Astrocyte (in vitro differentiated cells and primary cell): Measurements from ENCODE around the gene NPAS3. TPM values are rescaled to one million over a fixed set of nuclear protein-coding genes. Genes with fewer than 3 reads are reported as not detected.

Experiments
- DNase-seq: peaks from one replicate; pipeline ENCODE4 v3.0.0-alpha.2; 2010; ENCODE audit warnings: low read depth
- FAIRE-seq: peaks from 2 replicates; lab custom pipeline; 2011; peaks lifted over from hg19 to GRCh38; lab: Jason Lieb, UNC
- H2AFZ ChIP-seq: 2 replicates; pipeline ENCODE4 v1.6.0; 2012; ENCODE audit warnings: low read depth, low read length, inconsistent platforms
- H3K27ac ChIP-seq: 2 replicates; pipeline ENCODE4 v1.5.1; 2011; ENCODE audit warnings: low read depth, low read length, inconsistent platforms
- H3K27me3 ChIP-seq: 2 replicates; pipeline ENCODE4 v1.6.0; 2011; ENCODE audit warnings: low read length, inconsistent platforms; ENCODE audit not compliant: insufficient read depth
- H3K36me3 ChIP-seq: 2 replicates; pipeline ENCODE4 v1.5.1; 2011; ENCODE audit warnings: low read length, inconsistent platforms; ENCODE audit not compliant: insufficient read depth
- H3K4me1 ChIP-seq: 2 replicates; pipeline ENCODE4 v1.5.1; 2011; ENCODE audit warnings: low read length, inconsistent platforms; ENCODE audit not compliant: insufficient read depth
- H3K4me2 ChIP-seq: 2 replicates; pipeline ENCODE4 v1.6.0; 2012; ENCODE audit warnings: low read length, inconsistent platforms
- H3K4me3 ChIP-seq: 2 replicates; pipeline ENCODE4 v1.5.1; 2011; ENCODE audit warnings: low read depth, mild to moderate bottlenecking, low read length, inconsistent platforms; ENCODE audit not compliant: insufficient read depth
- H3K79me2 ChIP-seq: 2 replicates; pipeline ENCODE4 v1.6.0; 2012; ENCODE audit warnings: mild to moderate bottlenecking, low read length, inconsistent platforms; ENCODE audit not compliant: insufficient read depth
- H3K9ac ChIP-seq: 2 replicates; pipeline ENCODE4 v1.6.0; 2012; ENCODE audit warnings: mild to moderate bottlenecking, low read length, inconsistent platforms
- H3K9me3 ChIP-seq: 2 replicates; pipeline ENCODE4 v1.5.1; 2012; ENCODE audit warnings: low read depth, mild to moderate bottlenecking, low read length, inconsistent platforms; ENCODE audit not compliant: insufficient read depth
- H4K20me1 ChIP-seq: 2 replicates; pipeline ENCODE4 v1.6.0; 2012; ENCODE audit warnings: low read length, inconsistent platforms; ENCODE audit not compliant: insufficient read depth
- H3K27ac Mint-ChIP-seq: one replicate; pipeline ENCODE4 v1.8.0; 2021; ENCODE audit warnings: mild to moderate bottlenecking, mixed read lengths; ENCODE audit not compliant: unreplicated experiment
- H3K27me3 Mint-ChIP-seq: one replicate; pipeline ENCODE4 v1.8.0; 2021; ENCODE audit warnings: low read depth, mixed read lengths; ENCODE audit not compliant: unreplicated experiment
- H3K36me3 Mint-ChIP-seq: one replicate; pipeline ENCODE4 v1.8.0; 2021; ENCODE audit warnings: low read depth, mixed read lengths; ENCODE audit not compliant: unreplicated experiment
- H3K4me1 Mint-ChIP-seq: one replicate; pipeline ENCODE4 v1.8.0; 2021; ENCODE audit warnings: low read depth, mixed read lengths; ENCODE audit not compliant: unreplicated experiment
- H3K4me3 Mint-ChIP-seq: one replicate; pipeline ENCODE4 v1.8.0; 2021; ENCODE audit warnings: mild to moderate bottlenecking, moderate library complexity, mixed read lengths; ENCODE audit not compliant: unreplicated experiment
- H3K9me3 Mint-ChIP-seq: one replicate; pipeline ENCODE4 v1.8.0; 2021; ENCODE audit warnings: mild to moderate bottlenecking, mixed read lengths; ENCODE audit not compliant: unreplicated experiment
- EZH2 ChIP-seq: IDR thresholded peaks from 2 replicates; pipeline ENCODE4 v1.6.1; 2012; ENCODE audit warnings: mild to moderate bottlenecking, low read length, inconsistent platforms; ENCODE audit not compliant: insufficient read depth
- total RNA-seq: library from RNA; stranded (reverse); gene quantifications from 2 replicates; pipeline ENCODE4 v1.2.1, GENCODE V29; 2021
- TF ChIP-seq, protein P1 (sequence below): IDR thresholded peaks from 2 replicates; pipeline ENCODE4 v1.5.1; 2011; ENCODE audit warnings: low read depth, mild to moderate bottlenecking, inconsistent platforms, low read length, moderate library complexity; ENCODE audit not compliant: insufficient read depth

Gene NPAS3
- total RNA-seq, 1 donor from 2014 or later: 2.6 TPM

DNA sequence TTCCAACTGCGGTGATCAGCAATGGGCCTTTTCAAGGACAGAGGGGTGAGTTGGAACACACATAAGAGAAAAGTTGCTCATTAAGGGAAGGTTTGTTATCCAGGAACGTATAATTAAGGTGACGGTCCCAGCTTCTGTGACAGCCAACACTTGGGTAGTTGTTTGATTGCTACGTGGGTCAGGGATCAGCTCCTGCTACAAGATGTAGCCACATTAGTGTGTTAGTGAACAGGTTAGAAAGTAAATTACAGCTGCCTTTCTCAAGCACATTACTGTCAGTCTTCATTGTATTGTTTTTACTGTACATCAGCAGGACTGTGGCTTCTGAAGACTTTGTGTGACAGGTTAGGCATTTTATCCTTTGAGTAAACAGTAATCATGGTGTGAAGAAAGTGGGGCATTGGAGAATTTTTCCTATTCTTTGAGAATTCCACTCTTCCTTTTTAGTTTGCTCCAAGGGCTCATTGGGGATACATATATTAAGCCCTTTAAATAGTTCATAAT lies 781.7 kb downstream of the NPAS3 start:
- Histone ChIP-seq H3K9me3 (no peaks in the 10 kb centered on the region), H3K4me1 (no peaks in the 10 kb centered on the region), H3K27me3 (no peaks in the 10 kb centered on the region), H3K36me3 (no peaks in the 10 kb centered on the region), H3K79me2 (no peaks in the 10 kb centered on the region), H3K4me3 (no peak overlapping the region), H3K27ac (no peak overlapping the region), H4K20me1 (no peaks in the 10 kb centered on the region), H3K4me2 (no peak overlapping the region), H3K9ac (no peak overlapping the region), H2AFZ (no peak overlapping the region)
- TF ChIP-seq, protein P1, sequence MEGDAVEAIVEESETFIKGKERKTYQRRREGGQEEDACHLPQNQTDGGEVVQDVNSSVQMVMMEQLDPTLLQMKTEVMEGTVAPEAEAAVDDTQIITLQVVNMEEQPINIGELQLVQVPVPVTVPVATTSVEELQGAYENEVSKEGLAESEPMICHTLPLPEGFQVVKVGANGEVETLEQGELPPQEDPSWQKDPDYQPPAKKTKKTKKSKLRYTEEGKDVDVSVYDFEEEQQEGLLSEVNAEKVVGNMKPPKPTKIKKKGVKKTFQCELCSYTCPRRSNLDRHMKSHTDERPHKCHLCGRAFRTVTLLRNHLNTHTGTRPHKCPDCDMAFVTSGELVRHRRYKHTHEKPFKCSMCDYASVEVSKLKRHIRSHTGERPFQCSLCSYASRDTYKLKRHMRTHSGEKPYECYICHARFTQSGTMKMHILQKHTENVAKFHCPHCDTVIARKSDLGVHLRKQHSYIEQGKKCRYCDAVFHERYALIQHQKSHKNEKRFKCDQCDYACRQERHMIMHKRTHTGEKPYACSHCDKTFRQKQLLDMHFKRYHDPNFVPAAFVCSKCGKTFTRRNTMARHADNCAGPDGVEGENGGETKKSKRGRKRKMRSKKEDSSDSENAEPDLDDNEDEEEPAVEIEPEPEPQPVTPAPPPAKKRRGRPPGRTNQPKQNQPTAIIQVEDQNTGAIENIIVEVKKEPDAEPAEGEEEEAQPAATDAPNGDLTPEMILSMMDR: no peak
- no peak for TF ChIP-seq EZH2
- Mint-ChIP-seq H3K9me3 (no peaks in the 10 kb centered on the region), H3K36me3 (no peaks in the 10 kb centered on the region), H3K4me1 (no peaks in the 10 kb centered on the region), H3K27me3 (no peaks in the 10 kb centered on the region), H3K4me3 (no peak overlapping the region), H3K27ac (no peak overlapping the region)
- DNase-seq (no peak), FAIRE-seq (no peak)

DNA sequence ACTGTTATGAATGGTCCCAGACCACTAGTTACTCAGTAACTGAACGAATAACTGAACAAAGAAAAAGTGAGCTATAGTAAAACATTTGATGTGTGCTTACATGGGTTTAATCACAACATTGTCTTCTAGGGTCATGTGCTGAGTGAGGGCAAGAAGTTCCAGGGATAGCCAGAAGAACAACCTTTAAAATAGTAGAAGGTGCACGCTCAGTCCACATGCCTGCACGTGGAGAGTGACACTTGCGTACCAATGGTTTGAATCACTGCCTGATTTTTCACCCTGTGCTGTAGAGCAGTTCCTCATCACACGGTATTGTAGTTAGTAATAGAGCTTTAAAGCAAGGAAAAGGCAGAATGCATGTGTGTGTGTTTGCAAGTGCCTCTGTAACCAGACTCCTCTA lies 788.0 kb downstream of the NPAS3 start:
- Histone ChIP-seq H3K9me3 (no peaks in the 10 kb centered on the region), H3K4me2 (no peak overlapping the region), H3K4me3 (no peak overlapping the region), H3K27ac (no peak overlapping the region), H2AFZ (no peak overlapping the region), H3K79me2 (no peaks in the 10 kb centered on the region), H4K20me1 (no peaks in the 10 kb centered on the region), H3K36me3 (no peaks in the 10 kb centered on the region), H3K9ac (no peak overlapping the region), H3K4me1 (no peaks in the 10 kb centered on the region), H3K27me3 (no peaks in the 10 kb centered on the region)
- H3K27ac Mint-ChIP-seq: no peak overlapping the region
- no peaks in the 10 kb centered on the region for H3K36me3 Mint-ChIP-seq
- FAIRE-seq: no peak
- H3K4me3 Mint-ChIP-seq: no peak overlapping the region
- no peak for DNase-seq
- no peak for TF ChIP-seq EZH2
- TF ChIP-seq, protein P1: no peak
- no peaks in the 10 kb centered on the region for H3K9me3 Mint-ChIP-seq
- H3K27me3 Mint-ChIP-seq: no peaks in the 10 kb centered on the region
- no peaks in the 10 kb centered on the region for H3K4me1 Mint-ChIP-seq

DNA sequence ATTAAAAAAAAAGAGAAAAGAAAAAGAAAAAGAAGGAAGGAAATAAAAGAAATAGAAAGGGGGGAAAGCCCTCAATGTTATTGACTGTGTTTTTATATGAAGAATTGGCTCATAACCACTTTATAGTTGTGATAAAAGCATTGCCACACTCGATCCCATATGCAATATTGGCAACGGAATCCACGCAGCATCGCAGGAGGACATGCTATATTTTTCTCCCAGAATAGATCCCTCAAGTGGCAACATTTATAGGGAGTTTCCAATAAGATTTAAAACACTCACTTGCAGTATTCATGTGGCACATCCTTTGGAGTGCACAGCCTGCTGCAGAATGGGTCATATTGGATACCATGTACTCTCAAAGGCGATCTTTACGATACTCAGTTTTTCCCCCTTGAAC lies 788.9 kb downstream of the NPAS3 start:
- no peak for DNase-seq
- H3K4me2 ChIP-seq: no peak overlapping the region
- no peaks in the 10 kb centered on the region for H3K9me3 ChIP-seq
- H3K4me3 ChIP-seq: no peak overlapping the region
- no peak for FAIRE-seq
- H3K4me1 ChIP-seq: no peaks in the 10 kb centered on the region
- TF ChIP-seq, protein P1: no peak
- TF ChIP-seq EZH2: no peak
- no peaks in the 10 kb centered on the region for H4K20me1 ChIP-seq
- Mint-ChIP-seq H3K27me3 (no peaks in the 10 kb centered on the region), H3K4me3 (no peak overlapping the region), H3K36me3 (no peaks in the 10 kb centered on the region), H3K27ac (no peak overlapping the region), H3K4me1 (no peaks in the 10 kb centered on the region), H3K9me3 (no peaks in the 10 kb centered on the region)
- H3K27ac ChIP-seq: no peak overlapping the region
- H3K36me3 ChIP-seq: no peaks in the 10 kb centered on the region
- no peak overlapping the region for H2AFZ ChIP-seq
- H3K79me2 ChIP-seq: no peaks in the 10 kb centered on the region
- no peaks in the 10 kb centered on the region for H3K27me3 ChIP-seq
- no peak overlapping the region for H3K9ac ChIP-seq
